K562 (cell line): ENCODE data around the gene COMMD1. TPM values are rescaled to one million over a fixed set of nuclear protein-coding genes. Genes with fewer than 3 reads are reported as not detected.

Experiments
- ATAC-seq: fragments of 200-7000 bp; cut with Tn5 transposase; 3 replicates; pipeline ENCODE4 v1.9.1; 2020; ENCODE audit warnings: moderate library complexity
- BruUV-seq: library from RNA; stranded (reverse); fragments of 400-500 nt; replicated peaks from 2 replicates; lab custom pipeline; 2021; lab: Mats Ljungman, UMichigan
- CTCF ChIA-PET: fragments of 300-600 bp; formaldehyde crosslinking; extraction: SDS; loops from one replicate; lab custom pipeline; 2021; ENCODE audit warnings: low intra/inter-chr PET ratio; lab: Yijun Ruan, JAX
- POLR2A ChIA-PET: fragments of 300-600, 350-650 bp; sonication (Branson Sonifier 250); formaldehyde crosslinking; extraction: SDS; loops from one replicate; lab custom pipeline; 2021; ENCODE audit warnings: antibody characterized with exemption, inconsistent platforms; lab: Yijun Ruan, JAX
- DNase-seq, 4 experiments: peaks; one replicate each; pipeline versions ENCODE4 v3.0.0 to v3.0.0-alpha.2; 2011 to 2018; ENCODE audit warnings: low spot score in 3 of 4, mixed read lengths in 3 of 4; ENCODE audit errors: extremely low read depth in 1 of 4
- FAIRE-seq: peaks from 2 replicates; lab custom pipeline; 2011; peaks lifted over from hg19 to GRCh38; lab: Jason Lieb, UNC
- H2AFZ ChIP-seq: 2 replicates; pipeline ENCODE4 v1.6.0; 2011; ENCODE audit warnings: low read depth, low read length, control low read depth, inconsistent platforms
- H3K27ac ChIP-seq: fragments of 200-600 bp; 3 replicates; pipeline ENCODE4 v1.8.0; 2011; ENCODE audit warnings: low read depth, mild to moderate bottlenecking, control low read depth, inconsistent platforms, low read length, moderate library complexity, mixed read lengths; ENCODE audit errors: extremely low read depth
- H3K27me3 ChIP-seq, 2 experiments: fragments of 300-600 bp in 1 of 2; 2 replicates in 1 of 2; 3 replicates in 1 of 2; pipeline versions ENCODE4 v1.6.0 to v1.8.0; 2011; ENCODE audit warnings: inconsistent platforms in 2 of 2, low read length in 2 of 2, mild to moderate bottlenecking in 1 of 2, mixed read lengths in 1 of 2, moderate library complexity in 1 of 2; ENCODE audit not compliant: control insufficient read depth in 2 of 2, insufficient read depth in 2 of 2
- H3K36me3 ChIP-seq: fragments of 300-600 bp; 3 replicates; pipeline ENCODE4 v1.8.0; 2011; ENCODE audit warnings: mild to moderate bottlenecking, low read length, inconsistent platforms; ENCODE audit not compliant: control insufficient read depth, insufficient read depth
- H3K4me1 ChIP-seq, 2 experiments: fragments of 200-600 bp in 1 of 2; replicated peaks in 1 of 2; 2 replicates in 1 of 2; 3 replicates in 1 of 2; pipeline versions ENCODE4 v1.5.1 to v1.8.0; 2011; ENCODE audit warnings: inconsistent platforms in 2 of 2, low read length in 2 of 2, mild to moderate bottlenecking in 1 of 2, mixed read lengths in 1 of 2, moderate library complexity in 1 of 2; ENCODE audit not compliant: control insufficient read depth in 2 of 2, insufficient read depth in 2 of 2
- H3K4me2 ChIP-seq: 2 replicates; pipeline ENCODE4 v1.6.1; 2011; ENCODE audit warnings: low read length, control low read depth, inconsistent platforms, mixed read lengths; ENCODE audit not compliant: insufficient read depth
- H3K4me3 ChIP-seq: fragments of 200-600 bp; sonication (generic), shearing (Covaris generic); 2 replicates; pipeline ENCODE4 v1.5.1; 2016; ENCODE audit warnings: control low read depth, inconsistent platforms
- H3K79me2 ChIP-seq: fragments of 200-600 bp; 3 replicates; pipeline ENCODE4 v1.8.0; 2011; ENCODE audit warnings: low read length, inconsistent platforms; ENCODE audit not compliant: control insufficient read depth, insufficient read depth
- H3K9ac ChIP-seq, 2 experiments: 2 replicates each; pipeline versions ENCODE4 v1.6.0 to v1.6.1; 2011; ENCODE audit warnings: low read depth in 2 of 2, low read length in 2 of 2, control low read depth in 1 of 2, inconsistent platforms in 1 of 2, mild to moderate bottlenecking in 1 of 2, mixed read lengths in 1 of 2; ENCODE audit not compliant: insufficient read depth in 1 of 2
- H3K9me1 ChIP-seq: one replicate; pipeline ENCODE4 v1.6.0; 2011; ENCODE audit warnings: inconsistent platforms, mild to moderate bottlenecking, low read length, moderate library complexity; ENCODE audit not compliant: control insufficient read depth, insufficient read depth
- H3K9me3 ChIP-seq: replicated peaks from 2 replicates; pipeline ENCODE4 v1.5.1; 2011; ENCODE audit warnings: low read depth, low read length, inconsistent platforms; ENCODE audit not compliant: control insufficient read depth, insufficient read depth
- H4K20me1 ChIP-seq: replicated peaks from 2 replicates; pipeline ENCODE4 v1.6.1; 2011; ENCODE audit warnings: low read length, inconsistent platforms, mixed read lengths; ENCODE audit not compliant: control insufficient read depth, insufficient read depth
- BACH1 ChIP-seq: fragments of 200-800 bp; sonication (Bioruptor generic); IDR thresholded peaks from 2 replicates; pipeline ENCODE4 v1.6.1; 2016; ENCODE audit warnings: missing genetic modification characterization, missing compliant biosample characterization
- ZNF444 ChIP-seq: fragments of 250-450 bp; sonication (Bioruptor Pico); IDR thresholded peaks from 2 replicates; pipeline ENCODE4 v1.4.0; 2020; ENCODE audit warnings: mild to moderate bottlenecking, moderate library complexity
- ZNF655 ChIP-seq: fragments of 250-450 bp; sonication (Bioruptor Pico); IDR thresholded peaks from 2 replicates; pipeline ENCODE4 v1.5.0; 2021
- ZSCAN29 ChIP-seq: fragments of 450-650 bp; IDR thresholded peaks from 2 replicates; pipeline ENCODE4 v1.6.1; 2017
- WGBS: fragments of 100-300 bp; shearing (Covaris generic); methylation state at CpG from one replicate; pipeline ENCODE4 v1.1.6; 2016; ENCODE audit warnings: low coverage, mixed read lengths; ENCODE audit not compliant: insufficient coverage; ENCODE audit errors: missing lambda C conversion rate; 5-methylcytosine and 5-hydroxymethylcytosine counted together
- in situ Hi-C: fragments of 300-500 bp; cut with MboI; formaldehyde crosslinking; loops from 4 replicates; pipeline ENCODE4 v1.15.0; 2018; ENCODE audit warnings: inconsistent platforms, mixed read lengths
- intact Hi-C: fragments of 100-400 bp; cut with micrococcal nuclease; formaldehyde crosslinking; loops from 2 replicates; pipeline ENCODE4 v1.14.2; 2022
- polyA plus RNA-seq, 8 experiments: library from polyadenylated mRNA; depleted of rRNA in 4 of 8; stranded (reverse) in 5 of 8; unstranded in 3 of 8; fragments of >200 nt; fragmentation: Nextera tagmentation in 2 of 8; fragmentation: Illumina TruSeq in 1 of 8; extraction: Ambion mirVana in 2 of 8; extraction: Trizol in 1 of 8; gene quantifications; 2 replicates each; pipeline versions ENCODE4 v1.2.1 to v1.2.3, GENCODE V29; 2011 to 2014; ENCODE audit warnings: inconsistent platforms in 1 of 8, missing spikeins in 1 of 8
- total RNA-seq, 7 experiments: library from RNA; depleted of rRNA in 6 of 7; stranded (reverse); fragments of >200 nt in 6 of 7; fragmentation: Illumina TruSeq in 2 of 7; extraction: Trizol in 2 of 7; gene quantifications; 2 replicates each; pipeline versions ENCODE4 v1.2.1 to v1.2.3, GENCODE V29; 2011 to 2021; ENCODE audit warnings: low replicate concordance in 1 of 7

COMMD1 gene
- total and polyA plus RNA-seq, 9 of the 15 experiments (the other 6 are each of a cell fraction or from before 2014, with no cell fraction given): 14.4 to 77.0 (median 21.4) TPM

- no peak for TF ChIP-seq ZNF655 (CRISPR knock-in tag)
- no peak for TF ChIP-seq ZNF444 (CRISPR knock-in tag)
- no peak for TF ChIP-seq ZSCAN29
- TF ChIP-seq, all 486 proteins: peak for 0
These were observed 245.8 kb downstream of the COMMD1 start (continued) for GRCh38 chr2:62151306-62151638.

- no peak overlapping the region for H3K27ac ChIP-seq
- no peak overlapping the region for H3K9ac ChIP-seq
- H3K27me3 ChIP-seq: no peaks in the 10 kb centered on the region
- peaks cover 0 to 7% of the 10 kb centered on the region in 2 experiments; a peak in 2 of 5 replicates for H3K4me1 ChIP-seq
- no peaks in the 10 kb centered on the region for H4K20me1 ChIP-seq
- in situ Hi-C loops: no loop called here
- ChIA-PET CTCF (no interaction called here), POLR2A (interaction anchor here (1.0 kb wide), 1 partner anchor 13 kb away, joined by 5 read pairs; no protein-coding TSS in a partner anchor)
- H3K4me2 ChIP-seq: no peak overlapping the region
- intact Hi-C loops: no loop called here
- BruUV-seq: no TSS peak
- no peaks in the 10 kb centered on the region for H3K79me2 ChIP-seq
- no peaks in the 10 kb centered on the region for H3K9me3 ChIP-seq
- WGBS: 4% methylated on average over 2 of the region's 3 CpGs
- no peak overlapping the region for H3K4me3 ChIP-seq
- no peak overlapping the region for H2AFZ ChIP-seq
- FAIRE-seq: no peak
- ATAC-seq: no peak
- TF ChIP-seq BACH1 (tag): no peak
- H3K36me3 ChIP-seq: no peaks in the 10 kb centered on the region
- DNase-seq: no peak
- H3K9me1 ChIP-seq: no peaks in the 10 kb centered on the region
These were observed 246.5 kb downstream of the COMMD1 start for GRCh38 chr2:62152000-62152399.
